Measurements from ENCODE around the gene AP2B1.

The AP2B1 gene

DNA sequence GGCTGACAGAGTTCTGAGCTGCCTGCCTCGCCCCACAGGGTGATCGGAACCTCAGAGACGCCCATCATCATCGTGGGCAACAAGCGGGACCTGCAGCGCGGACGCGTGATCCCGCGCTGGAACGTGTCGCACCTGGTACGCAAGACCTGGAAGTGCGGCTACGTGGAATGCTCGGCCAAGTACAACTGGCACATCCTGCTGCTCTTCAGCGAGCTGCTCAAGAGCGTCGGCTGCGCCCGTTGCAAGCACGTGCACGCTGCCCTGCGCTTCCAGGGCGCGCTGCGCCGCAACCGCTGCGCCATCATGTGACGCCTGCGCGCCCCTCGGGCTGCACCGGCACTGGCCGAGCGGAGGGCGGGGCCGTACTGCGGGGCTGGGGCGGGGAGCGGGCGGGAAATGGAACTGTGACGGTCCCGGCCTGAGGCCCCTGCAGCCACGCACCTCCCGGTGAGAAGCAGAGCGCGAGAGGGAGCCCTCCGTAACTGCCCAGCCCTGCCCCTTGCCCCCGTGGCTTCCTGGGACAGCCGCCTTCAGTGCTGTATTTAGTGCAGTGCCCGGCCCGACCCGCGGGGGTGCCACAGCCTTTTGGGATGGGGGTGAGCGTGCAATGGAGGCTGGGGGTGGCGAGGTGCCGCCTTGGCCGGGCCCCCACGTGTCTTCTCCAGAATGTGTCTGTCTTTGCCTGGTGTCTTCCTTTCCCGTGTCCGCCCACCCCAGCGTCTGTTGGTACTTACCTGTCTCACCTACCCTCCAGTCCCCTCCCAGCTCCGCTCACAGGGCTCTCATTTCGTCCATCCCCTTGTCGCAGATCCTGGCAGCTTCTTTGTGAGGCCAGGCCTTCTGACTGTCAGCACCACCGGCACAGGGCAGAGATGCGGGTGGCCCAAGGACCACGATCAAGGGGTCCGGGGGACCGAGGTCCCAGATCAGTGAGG lies 154.1 kb downstream of the AP2B1 start:
- Histone ChIP-seq H3K9me3 (ENCODE audit: severe bottlenecking) (no peaks in the 10 kb centered on the region), H3K4me3 (ENCODE audit: low read depth, low read length) (peak overlapping the region; percentile 39), H3K27ac (no peak overlapping the region), H3K27me3 (ENCODE audit: insufficient read depth, low read depth, severe bottlenecking) (peaks cover 3% of the 10 kb centered on the region), H3K36me3 (no peaks in the 10 kb centered on the region)
- DNase-seq: peak; percentile 53
- TF ChIP-seq, protein P1, sequence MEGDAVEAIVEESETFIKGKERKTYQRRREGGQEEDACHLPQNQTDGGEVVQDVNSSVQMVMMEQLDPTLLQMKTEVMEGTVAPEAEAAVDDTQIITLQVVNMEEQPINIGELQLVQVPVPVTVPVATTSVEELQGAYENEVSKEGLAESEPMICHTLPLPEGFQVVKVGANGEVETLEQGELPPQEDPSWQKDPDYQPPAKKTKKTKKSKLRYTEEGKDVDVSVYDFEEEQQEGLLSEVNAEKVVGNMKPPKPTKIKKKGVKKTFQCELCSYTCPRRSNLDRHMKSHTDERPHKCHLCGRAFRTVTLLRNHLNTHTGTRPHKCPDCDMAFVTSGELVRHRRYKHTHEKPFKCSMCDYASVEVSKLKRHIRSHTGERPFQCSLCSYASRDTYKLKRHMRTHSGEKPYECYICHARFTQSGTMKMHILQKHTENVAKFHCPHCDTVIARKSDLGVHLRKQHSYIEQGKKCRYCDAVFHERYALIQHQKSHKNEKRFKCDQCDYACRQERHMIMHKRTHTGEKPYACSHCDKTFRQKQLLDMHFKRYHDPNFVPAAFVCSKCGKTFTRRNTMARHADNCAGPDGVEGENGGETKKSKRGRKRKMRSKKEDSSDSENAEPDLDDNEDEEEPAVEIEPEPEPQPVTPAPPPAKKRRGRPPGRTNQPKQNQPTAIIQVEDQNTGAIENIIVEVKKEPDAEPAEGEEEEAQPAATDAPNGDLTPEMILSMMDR (IDR thresholded peaks at IDR 0.05; ENCODE audit: low read depth, low read length): no peak; the same call in 1 of the 2 replicates

DNA sequence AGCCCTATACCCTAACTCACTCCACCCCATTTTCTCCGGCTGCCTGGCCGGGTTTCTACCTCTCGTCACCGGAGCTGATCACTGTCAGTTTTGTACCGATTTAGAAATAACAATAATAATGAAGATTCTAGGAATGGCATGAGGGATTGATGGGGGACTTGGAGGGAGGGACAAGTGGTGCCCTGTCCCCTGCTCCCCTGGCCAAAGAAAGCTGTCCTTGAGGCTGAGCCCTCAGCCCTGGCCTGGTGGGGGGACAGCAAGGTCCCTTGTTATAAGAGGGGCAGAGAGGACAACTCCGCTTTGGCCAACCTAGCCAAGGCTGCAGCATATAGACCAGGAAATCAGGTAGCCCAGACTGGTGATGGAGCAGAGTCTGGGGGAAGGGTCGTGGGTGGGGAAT lies 155.4 kb downstream of the AP2B1 start:
- Histone ChIP-seq H3K9me3 (ENCODE audit: severe bottlenecking) (no peaks in the 10 kb centered on the region), H3K4me3 (ENCODE audit: low read depth, low read length) (no peak overlapping the region), H3K27ac (no peak overlapping the region), H3K27me3 (ENCODE audit: insufficient read depth, low read depth, severe bottlenecking) (peaks cover 3% of the 10 kb centered on the region), H3K36me3 (no peaks in the 10 kb centered on the region)
- DNase-seq: no peak
- TF ChIP-seq, protein P1 (IDR thresholded peaks at IDR 0.05; ENCODE audit: low read depth, low read length): no peak

DNA sequence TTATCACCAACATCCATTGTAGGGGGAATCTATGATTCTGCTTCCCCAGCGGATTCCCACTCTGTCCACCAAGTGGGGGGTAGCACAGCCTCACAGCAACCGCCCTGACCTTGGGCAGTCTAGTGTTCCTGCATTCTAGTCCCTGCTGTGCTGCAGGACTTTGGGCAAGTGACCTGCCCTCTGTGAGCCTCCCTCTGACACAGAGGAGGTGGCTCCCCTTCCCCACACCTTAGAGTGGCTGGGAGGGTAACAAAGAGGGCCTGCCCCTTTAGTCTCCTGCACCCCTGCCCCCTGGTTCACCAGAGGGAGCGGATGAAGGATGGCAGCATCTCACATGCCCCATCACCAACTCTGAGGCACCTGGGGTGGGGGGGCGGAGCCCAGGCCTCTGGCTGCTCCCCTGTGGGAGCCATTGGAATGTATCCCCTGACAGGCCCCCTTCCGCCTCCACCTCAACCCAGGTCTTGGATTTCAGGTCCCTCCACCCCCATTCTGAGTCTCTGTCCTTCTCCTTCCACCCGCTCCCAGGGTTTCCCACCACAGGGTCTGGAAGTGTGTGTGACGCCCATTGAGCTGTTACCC lies 155.9 kb downstream of the AP2B1 start:
- TF ChIP-seq, protein P1 (IDR thresholded peaks at IDR 0.05; ENCODE audit: low read depth, low read length): no peak
- Histone ChIP-seq H3K4me3 (ENCODE audit: low read depth, low read length) (no peak overlapping the region), H3K27ac (no peak overlapping the region), H3K9me3 (ENCODE audit: severe bottlenecking) (no peaks in the 10 kb centered on the region), H3K36me3 (no peaks in the 10 kb centered on the region), H3K27me3 (ENCODE audit: insufficient read depth, low read depth, severe bottlenecking) (peaks cover 3% of the 10 kb centered on the region)
- DNase-seq: no peak

DNA sequence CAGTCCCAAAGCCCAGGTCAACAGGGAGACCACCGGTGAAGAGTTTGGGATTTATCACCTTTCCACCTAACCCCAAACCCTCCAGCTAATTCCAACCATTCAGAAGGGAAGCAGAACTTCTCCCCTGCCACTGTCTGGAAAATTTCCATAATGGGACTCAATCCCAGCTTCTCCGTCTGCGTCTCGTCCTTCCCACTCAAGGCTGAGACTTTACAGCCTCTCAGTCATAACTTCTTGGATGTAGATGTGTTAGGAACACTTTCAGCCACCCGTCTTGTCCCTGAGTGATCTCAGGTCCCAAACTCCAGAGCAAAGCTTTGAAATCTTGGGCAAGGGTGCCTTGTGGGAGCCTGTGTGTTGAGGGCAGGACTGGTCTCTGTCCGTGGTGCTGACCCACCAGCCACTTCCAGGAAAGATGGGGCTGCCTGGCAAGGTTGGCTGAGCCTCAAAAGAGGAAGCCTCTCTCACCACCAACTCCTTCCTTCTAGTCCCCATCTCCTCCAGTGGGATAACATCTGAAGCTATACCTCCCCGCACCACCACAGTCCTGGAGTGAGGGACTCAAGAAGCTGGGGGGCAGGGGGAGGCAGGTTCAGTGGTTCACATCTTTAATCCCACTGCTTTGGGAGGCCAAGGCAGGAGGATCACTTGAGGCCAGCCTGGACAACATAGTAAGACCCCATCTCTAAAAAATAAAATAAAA lies 156.7 kb downstream of the AP2B1 start:
- Histone ChIP-seq H3K4me3 (ENCODE audit: low read depth, low read length) (no peak overlapping the region), H3K36me3 (no peaks in the 10 kb centered on the region), H3K27me3 (ENCODE audit: insufficient read depth, low read depth, severe bottlenecking) (peaks cover 3% of the 10 kb centered on the region), H3K27ac (no peak overlapping the region), H3K9me3 (ENCODE audit: severe bottlenecking) (no peaks in the 10 kb centered on the region)
- TF ChIP-seq, protein P1 (IDR thresholded peaks at IDR 0.05; ENCODE audit: low read depth, low read length): no peak
- no peak for DNase-seq

DNA sequence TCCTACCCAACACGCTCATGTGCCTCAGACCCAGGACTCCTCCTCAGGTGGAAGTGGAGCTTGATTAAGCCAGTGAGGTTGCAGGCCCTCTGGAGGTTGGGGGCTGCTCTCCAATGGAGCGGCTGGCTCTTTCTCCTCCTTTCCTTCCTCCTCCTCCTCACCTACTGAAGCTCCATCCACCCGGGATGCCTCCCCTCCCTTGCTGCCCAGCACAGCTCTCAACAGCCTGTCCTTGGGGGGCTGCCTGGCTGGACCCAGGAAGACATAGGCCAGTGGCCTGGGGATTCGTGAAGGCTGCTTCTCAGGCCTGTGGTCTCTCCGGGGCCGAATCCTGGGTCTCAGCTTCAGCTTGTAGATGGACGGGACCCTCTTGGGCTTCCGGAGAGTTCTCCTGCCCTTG lies 157.7 kb downstream of the AP2B1 start:
- Histone ChIP-seq H3K36me3 (no peaks in the 10 kb centered on the region), H3K4me3 (ENCODE audit: low read depth, low read length) (no peak overlapping the region), H3K27ac (no peak overlapping the region), H3K27me3 (ENCODE audit: insufficient read depth, low read depth, severe bottlenecking) (peaks cover 3% of the 10 kb centered on the region), H3K9me3 (ENCODE audit: severe bottlenecking) (no peaks in the 10 kb centered on the region)
- DNase-seq: no peak
- TF ChIP-seq, protein P1 (IDR thresholded peaks at IDR 0.05; ENCODE audit: low read depth, low read length): no peak

Measured in WERI-Rb-1 (cell line).